HepG2 (cell line): ENCODE measurements around the gene NOA1. TPM values are rescaled to one million over a fixed set of nuclear protein-coding genes. Genes with fewer than 3 reads are reported as not detected.

Experiments
- ATAC-seq: fragments of 200-7000 bp; cut with Tn5 transposase; 3 replicates; pipeline ENCODE4 v1.9.1; 2020; ENCODE audit warnings: mild to moderate bottlenecking, moderate library complexity
- BruUV-seq: library from RNA; stranded (reverse); fragments of 400-500 nt; replicated peaks from 2 replicates; lab custom pipeline; 2021; lab: Mats Ljungman, UMichigan
- CTCF ChIA-PET: fragments of 300-600 bp; formaldehyde crosslinking; extraction: SDS; loops from one replicate; lab custom pipeline; 2021; ENCODE audit warnings: low total read pairs, inconsistent platforms, low intra/inter-chr PET ratio; lab: Yijun Ruan, JAX
- POLR2A ChIA-PET: fragments of 350-600 bp; sonication (Branson Sonifier 250); formaldehyde crosslinking; loops from one replicate; lab custom pipeline; 2020; ENCODE audit warnings: antibody characterized with exemption, inconsistent platforms; lab: Yijun Ruan, JAX
- DNase-seq: peaks from one replicate; pipeline ENCODE4 v3.0.0-alpha.2; 2015; ENCODE audit warnings: low spot score
- FAIRE-seq: peaks from 3 replicates; lab custom pipeline; 2011; peaks lifted over from hg19 to GRCh38; lab: Jason Lieb, UNC
- H2AFZ ChIP-seq: one replicate; pipeline ENCODE4 v1.6.1; 2011; ENCODE audit warnings: low read length, inconsistent platforms
- H3K27ac ChIP-seq: fragments of 300-600 bp; 3 replicates; pipeline ENCODE4 v1.8.0; 2011; ENCODE audit warnings: mixed run types, mild to moderate bottlenecking, mixed read lengths, low read length, inconsistent platforms; ENCODE audit not compliant: insufficient read depth; ENCODE audit errors: extremely low read length
- H3K27me3 ChIP-seq, 2 experiments: fragments of 200-600 bp in 1 of 2; 2 replicates in 1 of 2; 3 replicates in 1 of 2; pipeline versions ENCODE4 v1.6.0 to v1.8.0; 2011; ENCODE audit warnings: low read length in 2 of 2, mild to moderate bottlenecking in 2 of 2, moderate library complexity in 2 of 2, inconsistent platforms in 1 of 2; ENCODE audit not compliant: insufficient read depth in 2 of 2, control insufficient read depth in 1 of 2
- H3K36me3 ChIP-seq, 2 experiments: fragments of 200-600 bp in 1 of 2; replicated peaks in 1 of 2; 2 replicates in 1 of 2; 3 replicates in 1 of 2; pipeline versions ENCODE4 v1.5.1 to v1.8.0; 2011; ENCODE audit warnings: low read length in 2 of 2, inconsistent platforms in 1 of 2; ENCODE audit not compliant: insufficient read depth in 2 of 2, control insufficient read depth in 1 of 2
- H3K4me1 ChIP-seq: 2 replicates; pipeline ENCODE4 v1.5.1; 2012; ENCODE audit warnings: low read length, inconsistent platforms; ENCODE audit not compliant: insufficient read depth
- H3K4me2 ChIP-seq: 2 replicates; pipeline ENCODE4 v1.6.0; 2011; ENCODE audit warnings: low read depth, low read length, inconsistent platforms
- H3K4me3 ChIP-seq, 3 experiments: fragments of 200-600 bp in 1 of 3; sonication (generic), shearing (Covaris generic) in 1 of 3; replicated peaks in 1 of 3; 2 replicates each; pipeline ENCODE4 v1.5.1; 2011 to 2016; ENCODE audit warnings: low read length in 3 of 3, inconsistent platforms in 2 of 3, low read depth in 2 of 3, mild to moderate bottlenecking in 2 of 3, control low read depth in 1 of 3, mixed read lengths in 1 of 3; ENCODE audit not compliant: insufficient read depth in 1 of 3
- H3K79me2 ChIP-seq: one replicate; pipeline ENCODE4 v1.6.1; 2011; ENCODE audit warnings: low read length, inconsistent platforms; ENCODE audit not compliant: insufficient read depth
- H3K9ac ChIP-seq: 2 replicates; pipeline ENCODE4 v1.6.0; 2011; ENCODE audit warnings: mild to moderate bottlenecking, low read depth, low read length, inconsistent platforms; ENCODE audit not compliant: insufficient read depth
- H3K9me3 ChIP-seq: 2 replicates; pipeline ENCODE4 v1.5.1; 2012; ENCODE audit warnings: mild to moderate bottlenecking, low read length
- H4K20me1 ChIP-seq: 2 replicates; pipeline ENCODE4 v1.6.0; 2011; ENCODE audit warnings: inconsistent platforms, mild to moderate bottlenecking, low read length, moderate library complexity; ENCODE audit not compliant: insufficient read depth
- DNMT3B ChIP-seq: conservative IDR thresholded peaks from 2 replicates; pipeline ENCODE4 v1.6.1; 2016; ENCODE audit warnings: missing biosample characterization, control low read depth
- GABPA ChIP-seq, 2 experiments: IDR thresholded peaks; 2 replicates each; pipeline ENCODE4 v1.6.1; 2011 to 2016; ENCODE audit warnings: low read depth in 2 of 2, low read length in 1 of 2, missing biosample characterization in 1 of 2, missing genetic modification characterization in 1 of 2
- HDAC6 ChIP-seq: fragments of 200-600 bp; sonication (generic); IDR thresholded peaks from 2 replicates; pipeline ENCODE4 v1.7.0; 2017; ENCODE audit warnings: mild to moderate bottlenecking, antibody characterized with exemption, low read length, low read depth
- IKZF1 ChIP-seq: fragments of 450-650 bp; IDR thresholded peaks from 2 replicates; pipeline ENCODE4 v1.7.1; 2016
- JUND ChIP-seq: sonication (generic); formaldehyde crosslinking; IDR thresholded peaks from 2 replicates; pipeline ENCODE4 v1.8.0; 2022; ENCODE audit warnings: mild to moderate bottlenecking, missing genetic modification reagents
- MTA1 ChIP-seq: sonication (generic); formaldehyde crosslinking; IDR thresholded peaks from 2 replicates; pipeline ENCODE4 v1.4.0; 2020; ENCODE audit warnings: missing genetic modification reagents, mild to moderate bottlenecking, borderline replicate concordance
- SAP130 ChIP-seq: IDR thresholded peaks from 2 replicates; pipeline ENCODE4 v1.6.1; 2016; ENCODE audit warnings: low read depth
- SNAPC5 ChIP-seq: sonication (generic); formaldehyde crosslinking; IDR thresholded peaks from 2 replicates; pipeline ENCODE4 v1.8.1; 2023; ENCODE audit warnings: mild to moderate bottlenecking, missing genetic modification reagents, borderline replicate concordance
- TRIM24 ChIP-seq: sonication (generic); formaldehyde crosslinking; IDR thresholded peaks from 2 replicates; pipeline ENCODE4 v1.8.0; 2022; ENCODE audit warnings: mild to moderate bottlenecking, missing genetic modification reagents
- ZKSCAN8 ChIP-seq: IDR thresholded peaks from 2 replicates; pipeline ENCODE4 v1.6.1; 2016; ENCODE audit warnings: borderline replicate concordance, missing genetic modification reagents, missing compliant biosample characterization
- ZNF841 ChIP-seq: sonication (generic); formaldehyde crosslinking; IDR thresholded peaks from 2 replicates; pipeline ENCODE4 v1.8.1; 2023; ENCODE audit warnings: missing genetic modification reagents, borderline replicate concordance
- WGBS: methylation state at CpG from one replicate; pipeline ENCODE4 v1.1.6; 2017; ENCODE audit warnings: low lambda C conversion rate; 5-methylcytosine and 5-hydroxymethylcytosine counted together
- in situ Hi-C: cut with HindIII; loops from 2 replicates; pipeline ENCODE4 v1.10.0; 2017; ENCODE audit warnings: low pct_unique_long_range_greater_than_20kb; ENCODE audit not compliant: extremely low pct_ligation_motif_present
- intact Hi-C: fragments of 100-400 bp; cut with micrococcal nuclease; formaldehyde crosslinking; loops from one replicate; pipeline ENCODE4 v1.10.0; 2022; ENCODE audit not compliant: unreplicated experiment
- polyA plus RNA-seq, 8 experiments: library from polyadenylated mRNA; depleted of rRNA in 3 of 8; stranded (reverse) in 7 of 8; unstranded in 1 of 8; fragments of >200 nt; fragmentation: Illumina TruSeq in 4 of 8; extraction: Trizol in 4 of 8; gene quantifications; 2 replicates each; pipeline versions ENCODE4 v1.2.1 to v1.2.3, GENCODE V29; 2011 to 2016; ENCODE audit warnings: low read depth in 4 of 8, missing spikeins in 1 of 8, mixed read lengths in 1 of 8; ENCODE audit not compliant: insufficient read depth in 1 of 8
- total RNA-seq, 5 experiments: library from RNA; depleted of rRNA; stranded (reverse); fragments of >200 nt; fragmentation: Illumina TruSeq; extraction: Trizol; gene quantifications; 2 replicates each; pipeline ENCODE4 v1.2.3, GENCODE V29; 2016; ENCODE audit warnings: low read depth in 1 of 5
- TF ChIP-seq, protein P1 (sequence below): sonication (generic); formaldehyde crosslinking; IDR thresholded peaks from 2 replicates; pipeline ENCODE4 v1.5.1; 2020; ENCODE audit warnings: missing genetic modification reagents, mild to moderate bottlenecking, borderline replicate concordance

The NOA1 gene
- total and polyA plus RNA-seq, 2 of the 13 experiments (the other 11 are each of a cell fraction or from before 2014, with no cell fraction given): 17.3 to 19.0 TPM

DNA sequence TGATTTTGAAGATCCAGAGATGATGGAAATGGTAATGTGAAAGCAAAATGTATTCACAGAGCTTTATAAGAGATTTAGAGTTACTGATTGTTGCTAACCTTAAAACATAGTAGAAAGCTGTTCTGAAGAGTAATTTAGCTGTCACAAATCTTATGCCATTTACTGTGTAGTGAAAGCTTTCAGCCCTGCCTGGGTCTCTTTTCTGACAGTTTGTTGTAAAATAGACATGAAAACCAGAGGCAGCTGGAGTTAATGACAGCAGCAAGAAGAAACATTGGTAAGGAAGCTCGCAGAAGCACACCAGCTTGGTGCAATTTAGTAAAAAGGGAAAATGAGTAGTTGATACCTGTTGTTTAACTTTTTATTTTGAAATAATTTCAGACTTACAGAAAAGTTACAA is 22.3 kb upstream of the NOA1 start:
- Histone ChIP-seq H3K4me2 (no peak overlapping the region), H3K4me3 (no peak overlapping the region), H3K79me2 (peaks cover 3% of the 10 kb centered on the region), H2AFZ (no peak overlapping the region), H3K27me3 (no peaks in the 10 kb centered on the region), H3K36me3 (peaks cover 15 to 65% of the 10 kb centered on the region in 2 experiments), H3K4me1 (no peaks in the 10 kb centered on the region), H3K9me3 (no peaks in the 10 kb centered on the region), H3K9ac (no peak overlapping the region), H4K20me1 (0 out of 2 replicates have a peak, but pooled peaks cover 3% of the 10 kb centered on the region), H3K27ac (no peak overlapping the region)
- WGBS: 91% methylated on average over 1 of the region's 1 CpG
- BruUV-seq: TSS peak; percentile 20
- no peak for DNase-seq
- CTCF ChIA-PET: no interaction called here
- TF ChIP-seq IKZF1: no peak
- no peak for TF ChIP-seq SNAPC5 (CRISPR knock-in tag)
- no peak for TF ChIP-seq HDAC6
- no peak for TF ChIP-seq JUND
- no peak for TF ChIP-seq DNMT3B (CRISPR knock-in tag)
- no peak for TF ChIP-seq TRIM24
- no peak for TF ChIP-seq GABPA (IDR thresholded peaks at IDR 0.05; ENCODE audit: low read depth, low read length)
- no peak for TF ChIP-seq GABPA (CRISPR knock-in tag; IDR thresholded peaks at IDR 0.05; ENCODE audit: low read depth)
- no peak for TF ChIP-seq ZNF841 (CRISPR knock-in tag)
- TF ChIP-seq, protein P1, sequence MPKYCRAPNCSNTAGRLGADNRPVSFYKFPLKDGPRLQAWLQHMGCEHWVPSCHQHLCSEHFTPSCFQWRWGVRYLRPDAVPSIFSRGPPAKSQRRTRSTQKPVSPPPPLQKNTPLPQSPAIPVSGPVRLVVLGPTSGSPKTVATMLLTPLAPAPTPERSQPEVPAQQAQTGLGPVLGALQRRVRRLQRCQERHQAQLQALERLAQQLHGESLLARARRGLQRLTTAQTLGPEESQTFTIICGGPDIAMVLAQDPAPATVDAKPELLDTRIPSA: no peak
- no peak for TF ChIP-seq ZKSCAN8 (CRISPR knock-in tag)
- no peak for TF ChIP-seq MTA1 (CRISPR knock-in tag)
- TF ChIP-seq SAP130 (CRISPR knock-in tag): no peak
- POLR2A ChIA-PET: interaction anchor here (1.3 kb wide), 1 partner anchor 21 kb away, joined by 5 read pairs; the partner anchor contains the start of gene POLR2B
- no peak for ATAC-seq
- in situ Hi-C loops: no loop called here
- intact Hi-C loops: no loop called here
- no peak for FAIRE-seq
